Stimulated activated naive CD8-positive, alpha-beta T cell treated with anti-CD3 and anti-CD28 coated beads, Interleukin-15, amount 100 ng/mL, for 72 hours (primary cell): Measurements from ENCODE around the gene RAB11FIP3.
"Not testable (repeated sequence)": the region's sequence is repeated elsewhere in the genome, so short reads cannot be mapped to it uniquely, and the experiment has no call there.

Experiments
- ATAC-seq: fragments of 150-1000 bp; cut with Tn5 transposase; 2 replicates; pipeline ENCODE4 v1.10.0; 2021; ENCODE audit warnings: mild to moderate bottlenecking, moderate library complexity
- DNase-seq, 2 donors: peaks; one replicate each; pipeline ENCODE4 v3.0.0; 2021 to 2022
- H3K27ac Mint-ChIP-seq, 2 donors: one replicate each; pipeline ENCODE4 v1.8.0; 2022; ENCODE audit warnings: mild to moderate bottlenecking in 2 of 2, mixed read lengths in 2 of 2, moderate library complexity in 2 of 2
- H3K27me3 Mint-ChIP-seq: one replicate; pipeline ENCODE4 v1.8.0; 2022; ENCODE audit warnings: mixed read lengths
- H3K4me1 Mint-ChIP-seq: one replicate; pipeline ENCODE4 v1.8.0; 2022; ENCODE audit warnings: mild to moderate bottlenecking, mixed read lengths
- H3K4me3 Mint-ChIP-seq, 2 donors: one replicate each; pipeline ENCODE4 v1.8.0; 2022; ENCODE audit warnings: mild to moderate bottlenecking in 2 of 2, mixed read lengths in 2 of 2, moderate library complexity in 1 of 2
- H3K9me3 Mint-ChIP-seq, 2 donors: one replicate each; pipeline ENCODE4 v1.8.0; 2022; ENCODE audit warnings: mixed read lengths in 2 of 2

The RAB11FIP3 gene

DNA sequence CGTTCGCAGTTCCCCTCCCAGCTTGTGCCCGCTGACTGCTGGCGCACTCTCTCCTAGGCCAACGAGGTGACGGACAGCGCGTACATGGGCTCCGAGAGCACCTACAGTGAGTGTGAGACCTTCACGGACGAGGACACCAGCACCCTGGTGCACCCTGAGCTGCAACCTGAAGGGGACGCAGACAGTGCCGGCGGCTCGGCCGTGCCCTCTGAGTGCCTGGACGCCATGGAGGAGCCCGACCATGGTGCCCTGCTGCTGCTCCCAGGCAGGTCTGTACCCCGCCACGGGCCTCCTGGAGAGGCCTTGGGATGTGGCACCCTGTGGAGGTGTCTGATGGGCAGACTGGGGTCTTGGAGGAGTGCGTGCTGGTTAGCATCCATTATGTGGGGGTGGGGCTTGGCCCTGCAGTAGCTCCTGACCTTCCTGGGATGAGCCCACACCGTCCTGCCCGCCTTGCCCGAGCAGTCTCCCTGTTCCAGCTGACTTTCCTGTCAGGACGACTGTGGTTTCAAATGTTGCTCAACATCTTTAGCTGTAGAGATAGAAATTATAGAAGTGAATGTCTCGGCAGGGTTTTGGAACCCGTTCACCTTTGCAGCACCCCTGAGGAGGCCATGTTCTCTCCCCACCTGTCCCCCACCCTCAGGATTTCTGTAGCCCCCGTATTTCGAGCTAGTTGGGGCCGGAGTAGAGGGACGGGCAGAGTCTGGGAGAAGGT lies 57.2 kb downstream of the RAB11FIP3 start:
- DNase-seq, result no peak
- no peaks in the 10 kb centered on the region for H3K9me3 Mint-ChIP-seq
- H3K27me3 Mint-ChIP-seq, result no peaks in the 10 kb centered on the region
- no peak overlapping the region for H3K4me3 Mint-ChIP-seq
- no peak overlapping the region for H3K27ac Mint-ChIP-seq
- no peak for ATAC-seq
- no peaks in the 10 kb centered on the region for H3K4me1 Mint-ChIP-seq

DNA sequence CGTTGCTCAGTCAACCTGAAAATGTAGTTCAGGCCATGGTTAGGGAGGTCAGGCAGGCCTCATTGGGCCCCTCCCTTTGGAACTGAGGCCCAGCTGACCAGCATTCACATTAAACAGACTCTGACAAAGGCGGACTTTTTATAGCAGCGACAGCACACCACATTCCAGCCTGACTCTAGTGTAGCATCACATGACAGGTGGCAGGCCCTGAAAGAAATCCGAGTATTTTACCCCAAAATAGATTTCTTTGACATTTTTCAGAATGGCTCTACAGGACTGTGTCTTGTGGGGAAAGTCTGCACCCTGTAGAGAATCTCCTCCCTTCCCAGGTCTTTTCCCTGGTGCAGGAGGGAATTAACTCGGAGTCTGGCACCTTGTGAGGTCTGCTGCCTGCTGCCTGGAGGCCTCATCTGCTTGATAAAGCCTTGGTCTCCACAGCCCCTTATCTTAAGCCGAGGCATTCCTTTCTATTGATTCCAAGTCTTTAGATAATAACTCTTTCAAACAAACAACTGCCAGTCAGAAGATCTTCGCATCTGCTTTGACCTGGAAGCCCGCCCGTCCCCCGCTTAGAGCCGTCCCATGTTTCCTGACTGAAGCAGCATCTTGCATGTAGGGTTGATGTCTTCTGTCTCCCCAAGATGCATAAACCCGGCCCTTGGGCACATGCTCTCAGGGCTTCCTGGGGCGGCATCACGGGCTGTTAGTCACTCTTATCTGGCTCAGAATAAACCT lies 58.1 kb downstream of the RAB11FIP3 start:
- Mint-ChIP-seq H3K27ac (no peak overlapping the region), H3K4me3 (no peak overlapping the region), H3K27me3 (no peaks in the 10 kb centered on the region), H3K9me3 (no peaks in the 10 kb centered on the region), H3K4me1 (no peaks in the 10 kb centered on the region)
- DNase-seq (no peak), ATAC-seq (no peak)

DNA sequence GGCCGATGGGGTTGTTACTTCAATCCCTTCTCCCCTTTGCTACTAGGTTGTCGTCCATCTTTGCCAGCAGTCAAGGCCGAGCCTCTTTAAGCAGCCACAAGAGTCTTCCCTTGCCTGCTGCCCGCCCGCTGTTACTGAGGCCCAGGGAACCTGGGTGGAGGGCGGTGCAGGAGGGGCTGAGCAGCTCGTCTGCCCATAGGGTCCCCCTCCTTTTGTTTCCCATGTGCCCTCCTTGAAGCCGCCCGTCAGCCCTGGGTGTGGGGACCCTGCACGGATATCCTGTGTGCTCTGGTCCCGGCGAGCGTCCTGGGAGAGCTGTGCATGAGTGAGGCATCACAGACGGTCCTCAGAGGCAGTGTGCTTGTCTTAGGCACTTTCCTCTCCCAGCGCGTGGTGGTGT lies 64.2 kb downstream of the RAB11FIP3 start:
- no peak overlapping the region for H3K27ac Mint-ChIP-seq
- no peak for ATAC-seq
- H3K27me3 Mint-ChIP-seq, result no peaks in the 10 kb centered on the region

DNA sequence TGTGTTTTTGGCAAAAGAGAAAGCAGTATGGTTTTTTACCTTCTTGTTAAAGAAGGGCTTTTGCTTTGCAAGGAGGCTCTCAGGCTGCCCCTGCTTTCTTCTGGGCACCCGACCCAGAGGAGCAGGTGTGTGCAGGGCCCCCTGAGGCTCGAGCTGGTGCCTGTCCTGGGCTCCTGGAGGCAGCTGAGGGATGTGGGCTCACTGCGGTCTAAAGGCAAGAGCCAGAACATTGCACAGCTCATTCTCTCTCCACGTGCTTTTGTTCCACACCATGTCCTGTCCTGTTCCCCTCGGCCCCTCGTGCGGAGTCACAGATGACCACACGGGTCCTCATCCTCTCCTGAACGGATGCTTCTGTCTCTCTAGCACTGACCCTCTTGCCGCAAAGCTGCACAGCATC lies 65.3 kb downstream of the RAB11FIP3 start:
- H3K9me3 Mint-ChIP-seq, result no peaks in the 10 kb centered on the region
- no peak overlapping the region for H3K27ac Mint-ChIP-seq
- H3K4me1 Mint-ChIP-seq, result peaks cover 10% of the 10 kb centered on the region
- H3K4me3 Mint-ChIP-seq, result no peak overlapping the region
- ATAC-seq (no peak), DNase-seq (no peak)
- no peaks in the 10 kb centered on the region for H3K27me3 Mint-ChIP-seq

More for the DNA sequence above, 64.2 kb downstream of the RAB11FIP3 start:
- no peak for DNase-seq
- H3K9me3 Mint-ChIP-seq, result no peaks in the 10 kb centered on the region
- H3K4me1 Mint-ChIP-seq, result peaks cover under 1% of the 10 kb centered on the region
- H3K4me3 Mint-ChIP-seq, result no peak overlapping the region

DNA sequence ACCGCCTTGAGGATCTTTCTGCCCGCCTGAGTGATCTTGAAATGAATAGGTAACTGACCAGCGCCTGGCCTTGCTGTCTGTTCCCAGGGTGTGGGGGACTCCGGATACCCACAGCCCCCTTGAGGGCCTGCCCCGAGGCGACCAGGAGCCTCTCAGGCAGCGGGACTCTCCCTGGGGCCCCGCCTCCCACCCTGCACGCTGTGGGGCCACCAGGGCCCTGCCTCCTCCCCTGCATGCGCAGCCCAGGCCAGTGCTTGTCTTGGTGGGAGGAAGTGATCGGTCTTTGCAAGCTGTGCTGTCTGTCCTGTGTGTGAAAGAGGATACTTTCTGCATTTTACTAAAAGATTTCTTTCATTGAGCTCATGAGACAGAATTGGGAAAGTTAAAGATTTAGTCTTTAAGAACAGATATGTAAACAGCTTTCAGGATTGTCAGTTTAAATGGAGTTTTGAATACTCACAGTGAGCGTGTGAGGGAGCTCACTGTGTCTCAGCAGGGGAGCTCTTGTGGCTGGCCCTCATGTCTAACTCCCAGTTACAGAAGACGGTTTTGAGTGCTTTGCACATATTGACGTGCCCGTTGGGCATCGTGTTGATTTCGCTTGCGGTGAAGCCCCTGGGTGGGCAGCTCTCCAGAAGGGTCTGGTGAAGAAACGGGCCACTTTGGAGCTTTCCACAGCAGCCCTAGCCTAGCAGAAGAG lies 65.9 kb downstream of the RAB11FIP3 start:
- Mint-ChIP-seq H3K9me3 (no peaks in the 10 kb centered on the region), H3K27me3 (no peaks in the 10 kb centered on the region), H3K4me3 (no peak overlapping the region), H3K4me1 (peaks cover 10% of the 10 kb centered on the region), H3K27ac (peak overlapping the region in 1 of 2 donors; percentile 49)
- DNase-seq, result no peak
- no peak for ATAC-seq

DNA sequence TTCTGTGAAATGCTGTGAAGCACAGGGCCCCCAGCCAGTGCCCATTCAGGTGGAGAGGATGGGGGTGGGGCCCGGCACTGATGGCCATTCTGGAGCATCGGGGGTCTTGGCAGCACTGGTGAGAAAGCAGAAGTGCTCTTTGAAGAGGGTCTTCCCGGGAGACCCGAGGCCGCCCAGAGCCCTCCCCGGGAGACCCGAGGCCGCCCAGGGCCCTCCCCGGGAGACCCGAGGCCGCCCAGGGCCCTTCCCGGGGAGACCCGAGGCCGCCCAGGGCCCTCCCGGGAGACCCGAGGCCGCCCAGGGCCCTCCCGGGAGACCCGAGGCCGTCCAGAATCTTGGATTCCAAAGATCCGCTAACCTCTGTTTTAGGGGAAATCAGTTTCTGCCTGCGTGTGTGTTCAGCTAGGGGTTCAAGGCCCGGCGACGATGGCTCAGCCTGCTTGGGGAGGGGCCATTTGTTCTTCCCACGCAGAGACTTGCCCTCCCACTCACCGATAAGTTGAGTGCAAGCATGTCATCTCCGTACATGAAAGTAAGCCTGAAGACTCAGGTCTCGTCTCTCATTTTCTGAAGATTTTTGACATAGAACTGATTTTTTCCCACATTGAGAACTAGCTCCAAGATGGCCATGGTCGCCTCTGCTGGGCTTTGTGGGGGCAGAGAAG lies 66.9 kb downstream of the RAB11FIP3 start:
- Mint-ChIP-seq H3K27ac (no peak overlapping the region), H3K4me1 (peaks cover 10% of the 10 kb centered on the region), H3K9me3 (no peaks in the 10 kb centered on the region), H3K27me3 (no peaks in the 10 kb centered on the region), H3K4me3 (no peak overlapping the region)
- ATAC-seq, result no peak
- DNase-seq, result no peak

DNA sequence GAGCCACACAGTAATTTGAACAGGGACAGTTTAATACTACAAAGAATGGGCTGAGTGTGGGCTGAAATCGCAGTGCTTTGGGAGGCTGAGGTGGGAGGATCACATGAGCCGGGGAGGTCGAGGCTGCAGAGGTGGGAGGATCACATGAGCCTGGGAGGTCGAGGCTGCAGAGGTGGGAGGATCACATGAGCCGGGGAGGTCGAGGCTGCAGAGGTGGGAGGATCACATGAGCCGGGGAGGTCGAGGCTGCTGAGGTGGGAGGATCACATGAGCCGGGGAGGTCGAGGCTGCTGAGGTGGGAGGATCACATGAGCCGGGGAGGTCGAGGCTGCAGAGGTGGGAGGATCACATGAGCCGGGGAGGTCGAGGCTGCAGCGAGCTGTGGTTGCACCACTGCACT lies 69.2 kb downstream of the RAB11FIP3 start:
- not testable (repeated sequence) for ATAC-seq, H3K4me3 Mint-ChIP-seq, H3K9me3 Mint-ChIP-seq, H3K27me3 Mint-ChIP-seq, H3K4me1 Mint-ChIP-seq
- peak overlapping the region in 1 of 2 donors; percentile 24 for H3K27ac Mint-ChIP-seq
- DNase-seq, result peak in 1 of 2 donors; percentile 8

DNA sequence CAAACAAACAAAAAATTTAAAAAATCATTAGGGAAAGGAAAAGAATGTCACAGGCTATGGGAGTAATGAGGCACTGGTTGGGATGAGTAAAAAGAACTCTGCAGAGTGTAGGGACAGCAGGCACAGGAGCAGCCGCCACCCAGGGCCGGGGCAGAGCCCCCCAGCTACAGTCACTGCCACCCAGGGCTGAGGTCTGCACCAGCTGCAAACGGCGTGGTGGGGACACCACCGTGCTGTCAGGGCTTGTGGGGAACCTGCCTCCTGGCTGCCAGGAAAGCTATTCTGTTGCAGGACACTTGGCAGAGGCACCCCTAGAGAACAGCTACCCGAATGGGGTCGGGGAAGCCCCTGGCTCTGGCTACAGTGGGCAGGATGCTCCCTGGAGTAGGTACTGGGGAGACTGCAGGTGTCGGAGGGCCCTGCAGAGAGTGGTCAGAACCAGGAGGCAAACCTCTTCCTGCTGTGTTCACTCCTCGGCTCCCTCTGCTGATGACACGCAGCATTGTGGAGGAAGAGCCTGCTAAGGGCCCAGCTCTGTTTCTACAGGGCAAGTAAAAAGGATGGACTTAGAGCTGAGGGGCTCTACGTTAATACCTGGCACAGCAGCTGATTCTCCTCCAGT lies 69.8 kb downstream of the RAB11FIP3 start:
- DNase-seq, result peak; percentile 30 to 36
- H3K4me1 Mint-ChIP-seq, result peaks cover 10% of the 10 kb centered on the region
- peak; percentile 81 for ATAC-seq
- no peaks in the 10 kb centered on the region for H3K27me3 Mint-ChIP-seq
- H3K27ac Mint-ChIP-seq, result no peak overlapping the region
- no peaks in the 10 kb centered on the region for H3K9me3 Mint-ChIP-seq
- H3K4me3 Mint-ChIP-seq, result no peak overlapping the region

DNA sequence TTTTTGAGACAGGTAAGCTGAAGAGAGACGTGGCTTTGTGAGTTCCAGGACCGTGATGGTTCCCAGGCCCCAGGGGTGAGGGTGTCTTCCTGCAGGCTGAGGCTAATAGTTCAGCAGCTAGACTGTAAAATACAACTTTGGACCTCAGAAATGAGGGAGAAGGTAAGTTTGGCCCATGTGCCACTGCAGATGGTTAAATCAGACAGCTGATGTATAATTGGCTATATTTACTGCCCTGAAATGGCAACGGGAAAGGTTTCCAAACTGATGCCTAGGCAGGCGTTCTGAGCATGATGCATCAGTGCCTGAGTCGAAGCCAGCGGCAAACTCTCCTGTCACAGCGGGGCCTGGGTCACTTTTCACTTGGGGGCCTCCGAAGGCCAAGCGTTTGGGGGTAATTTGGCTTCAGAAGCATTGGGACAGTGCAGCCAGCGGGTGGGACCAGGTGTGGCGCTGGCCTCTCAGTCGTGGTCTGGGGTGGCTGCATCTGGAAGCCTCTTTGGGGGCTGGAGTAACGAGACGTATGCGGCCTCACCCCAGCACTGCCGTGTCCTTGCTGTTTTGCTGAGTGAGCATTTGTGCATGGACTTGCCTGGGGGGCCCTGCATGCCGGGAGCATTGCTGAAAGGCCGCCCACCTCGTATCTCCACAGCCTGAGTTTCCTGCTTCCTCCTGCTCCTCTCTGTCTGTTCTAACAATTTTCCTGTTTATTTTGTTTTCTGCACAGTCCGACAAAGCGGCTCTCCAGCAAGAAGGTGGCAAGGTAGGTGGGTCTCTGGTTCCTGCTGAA lies 70.8 kb downstream of the RAB11FIP3 start:
- Mint-ChIP-seq H3K4me3 (no peak overlapping the region), H3K27ac (no peak overlapping the region), H3K4me1 (peaks cover 10% of the 10 kb centered on the region), H3K27me3 (no peaks in the 10 kb centered on the region), H3K9me3 (no peaks in the 10 kb centered on the region)
- no peak for DNase-seq
- no peak for ATAC-seq

DNA sequence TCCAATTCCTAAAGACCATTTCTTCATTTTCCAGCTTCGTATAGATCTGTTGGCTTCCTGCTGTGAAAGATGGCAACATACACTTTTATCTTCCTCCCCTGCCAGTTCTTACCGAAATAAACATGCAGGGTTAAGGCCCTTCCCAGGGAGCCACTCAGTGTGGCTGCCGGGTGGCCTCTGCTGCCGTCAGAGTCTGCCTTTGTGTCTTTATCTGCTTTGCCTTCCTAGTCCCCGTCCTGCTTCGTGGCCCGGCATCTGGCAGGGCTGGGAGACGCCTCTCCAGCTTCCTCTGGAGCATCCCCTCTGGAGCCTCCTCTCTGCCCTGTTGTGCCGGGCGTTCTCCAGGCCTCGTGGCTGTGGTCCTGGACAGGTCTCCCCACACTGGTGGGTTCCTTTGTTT lies 71.8 kb downstream of the RAB11FIP3 start:
- DNase-seq, result no peak
- H3K27ac Mint-ChIP-seq, result peak overlapping the region in 1 of 2 donors; percentile 63
- ATAC-seq, result no peak
- no peak overlapping the region for H3K4me3 Mint-ChIP-seq
- peaks cover 10% of the 10 kb centered on the region for H3K4me1 Mint-ChIP-seq
- H3K27me3 Mint-ChIP-seq, result no peaks in the 10 kb centered on the region
- no peaks in the 10 kb centered on the region for H3K9me3 Mint-ChIP-seq

DNA sequence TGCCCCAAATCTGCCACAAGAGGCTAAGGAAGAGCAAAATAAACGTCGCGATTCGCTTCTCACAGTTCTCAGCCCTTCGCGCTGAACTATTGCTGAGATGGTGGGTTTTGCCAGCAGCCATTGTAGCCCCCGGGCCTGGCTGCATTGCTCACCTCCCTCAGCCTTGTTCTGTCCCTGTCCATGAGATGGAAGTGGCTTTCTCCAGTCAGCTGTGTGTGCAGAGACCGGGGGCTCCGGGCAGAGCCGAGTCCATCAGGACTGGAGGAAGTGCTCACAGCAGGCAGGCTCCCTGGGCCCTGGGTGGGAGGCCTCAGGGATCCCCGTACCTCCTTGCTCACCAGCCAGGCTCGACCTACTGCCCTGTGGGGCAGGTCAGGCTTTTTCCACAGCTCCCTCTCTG lies 74.5 kb downstream of the RAB11FIP3 start:
- ATAC-seq (no peak), DNase-seq (no peak)
- Mint-ChIP-seq H3K4me1 (peaks cover 6% of the 10 kb centered on the region), H3K27ac (peak overlapping the region in 1 of 2 donors; percentile 59), H3K9me3 (no peaks in the 10 kb centered on the region), H3K4me3 (no peak overlapping the region), H3K27me3 (no peaks in the 10 kb centered on the region)

DNA sequence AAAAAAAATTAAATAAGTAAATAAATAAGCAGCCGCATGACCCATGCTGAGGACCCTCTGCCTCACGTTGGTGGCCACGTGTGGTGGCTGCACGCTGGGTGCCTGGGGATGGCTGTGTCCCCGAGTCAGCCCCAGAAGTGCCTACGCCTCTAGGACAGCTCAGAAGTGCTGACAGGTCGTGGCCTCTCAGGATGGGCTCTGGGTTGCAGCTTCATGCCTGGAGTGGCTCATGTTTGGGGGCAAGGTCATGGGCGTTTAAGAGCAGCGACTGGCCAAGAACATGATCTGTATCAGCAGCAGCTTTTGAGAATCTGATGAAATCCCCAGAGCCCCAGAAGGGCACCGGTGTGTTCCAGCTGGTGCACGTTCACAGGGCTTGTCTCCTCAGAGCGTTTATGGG lies 75.3 kb downstream of the RAB11FIP3 start:
- no peaks in the 10 kb centered on the region for H3K9me3 Mint-ChIP-seq
- H3K4me1 Mint-ChIP-seq, result no peaks in the 10 kb centered on the region
- H3K27me3 Mint-ChIP-seq, result no peaks in the 10 kb centered on the region
- ATAC-seq, result no peak
- no peak overlapping the region for H3K27ac Mint-ChIP-seq
- H3K4me3 Mint-ChIP-seq, result no peak overlapping the region
- DNase-seq, result no peak

DNA sequence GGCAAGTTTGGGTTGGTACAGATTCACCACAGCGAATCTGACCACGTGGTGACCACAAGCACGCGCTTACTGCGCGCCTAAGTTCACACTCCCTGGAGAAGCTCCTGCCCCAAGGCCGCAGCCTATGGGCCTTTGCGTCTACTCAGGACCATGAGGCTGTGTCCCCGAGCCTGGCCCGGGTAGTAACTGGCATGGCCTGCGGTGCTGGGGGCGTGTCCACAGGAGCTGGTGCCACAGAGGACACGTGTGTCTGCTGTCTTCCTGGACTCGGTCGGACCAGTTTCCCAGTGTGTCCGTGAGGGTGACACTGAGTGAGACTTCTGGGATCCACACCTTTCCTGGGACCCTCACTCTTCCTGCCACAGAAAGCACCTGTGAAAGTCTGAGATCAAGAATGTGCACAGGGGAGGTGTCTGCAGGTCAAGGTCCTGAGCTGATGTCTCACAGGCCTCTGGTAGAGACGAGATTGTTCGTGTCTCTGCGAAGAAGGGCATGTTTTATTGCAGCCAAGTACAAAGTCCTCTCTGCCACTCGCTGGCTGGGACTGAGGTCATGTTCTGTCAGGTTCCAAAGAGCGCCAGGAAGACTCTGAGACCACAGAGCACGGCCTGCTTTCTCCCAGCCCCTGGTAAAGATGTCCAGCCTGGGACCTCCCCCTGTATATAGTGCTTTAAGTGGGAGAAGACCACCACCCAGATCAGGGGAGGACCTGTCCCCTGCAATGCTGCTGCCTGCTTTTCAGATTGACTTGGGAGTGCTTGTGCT lies 76.9 kb downstream of the RAB11FIP3 start:
- Mint-ChIP-seq H3K4me1 (no peaks in the 10 kb centered on the region), H3K27me3 (no peaks in the 10 kb centered on the region), H3K4me3 (no peak overlapping the region), H3K27ac (no peak overlapping the region), H3K9me3 (no peaks in the 10 kb centered on the region)
- ATAC-seq, result peak; percentile 45
- DNase-seq, result no peak
